Body of pancreas (tissue), 4 donors: ENCODE measurements around the gene LFNG.

Experiments used
- CTCF ChIP-seq, 7 experiments: fragments of 450-650 bp in 4 of 7; fragments of 200-600 bp in 3 of 7; sonication (generic) in 3 of 7; IDR thresholded peaks; one replicate each; pipeline ENCODE4 v1.5.1; 2016 to 2019; ENCODE audit warnings: antibody characterized with exemption in 7 of 7
- POLR2A ChIP-seq, 3 donors: fragments of 450-650 bp; IDR thresholded peaks; one replicate each; pipeline ENCODE4 v1.6.1; 2016; ENCODE audit warnings: antibody characterized with exemption in 3 of 3, mild to moderate bottlenecking in 2 of 3

- TF ChIP-seq CTCF (IDR thresholded peaks at IDR 0.05) (no peak), POLR2A (IDR thresholded peaks at IDR 0.05) (no peak)
These were observed 31.8 kb downstream of the LFNG start for GRCh38 chr7:2551418-2551817.
